HepG2 (cell line): ENCODE data around the gene CYP20A1. TPM values are rescaled to one million over a fixed set of nuclear protein-coding genes. Genes with fewer than 3 reads are reported as not detected.

ENCODE experiments used
- ATAC-seq: fragments of 200-7000 bp; cut with Tn5 transposase; 3 replicates; pipeline ENCODE4 v1.9.1; 2020; ENCODE audit warnings: mild to moderate bottlenecking, moderate library complexity
- BruUV-seq: library from RNA; stranded (reverse); fragments of 400-500 nt; replicated peaks from 2 replicates; lab custom pipeline; 2021; lab: Mats Ljungman, UMichigan
- CTCF ChIA-PET: fragments of 300-600 bp; formaldehyde crosslinking; extraction: SDS; loops from one replicate; lab custom pipeline; 2021; ENCODE audit warnings: low total read pairs, inconsistent platforms, low intra/inter-chr PET ratio; lab: Yijun Ruan, JAX
- POLR2A ChIA-PET: fragments of 350-600 bp; sonication (Branson Sonifier 250); formaldehyde crosslinking; loops from one replicate; lab custom pipeline; 2020; ENCODE audit warnings: antibody characterized with exemption, inconsistent platforms; lab: Yijun Ruan, JAX
- DNase-seq: peaks from one replicate; pipeline ENCODE4 v3.0.0-alpha.2; 2015; ENCODE audit warnings: low spot score
- FAIRE-seq: peaks from 3 replicates; lab custom pipeline; 2011; peaks lifted over from hg19 to GRCh38; lab: Jason Lieb, UNC
- H2AFZ ChIP-seq: one replicate; pipeline ENCODE4 v1.6.1; 2011; ENCODE audit warnings: low read length, inconsistent platforms
- H3K27ac ChIP-seq: fragments of 300-600 bp; 3 replicates; pipeline ENCODE4 v1.8.0; 2011; ENCODE audit warnings: mixed run types, mild to moderate bottlenecking, mixed read lengths, low read length, inconsistent platforms; ENCODE audit not compliant: insufficient read depth; ENCODE audit errors: extremely low read length
- H3K27me3 ChIP-seq, 2 experiments: fragments of 200-600 bp in 1 of 2; 2 replicates in 1 of 2; 3 replicates in 1 of 2; pipeline versions ENCODE4 v1.6.0 to v1.8.0; 2011; ENCODE audit warnings: low read length in 2 of 2, mild to moderate bottlenecking in 2 of 2, moderate library complexity in 2 of 2, inconsistent platforms in 1 of 2; ENCODE audit not compliant: insufficient read depth in 2 of 2, control insufficient read depth in 1 of 2
- H3K36me3 ChIP-seq, 2 experiments: fragments of 200-600 bp in 1 of 2; replicated peaks in 1 of 2; 2 replicates in 1 of 2; 3 replicates in 1 of 2; pipeline versions ENCODE4 v1.5.1 to v1.8.0; 2011; ENCODE audit warnings: low read length in 2 of 2, inconsistent platforms in 1 of 2; ENCODE audit not compliant: insufficient read depth in 2 of 2, control insufficient read depth in 1 of 2
- H3K4me1 ChIP-seq: 2 replicates; pipeline ENCODE4 v1.5.1; 2012; ENCODE audit warnings: low read length, inconsistent platforms; ENCODE audit not compliant: insufficient read depth
- H3K4me2 ChIP-seq: 2 replicates; pipeline ENCODE4 v1.6.0; 2011; ENCODE audit warnings: low read depth, low read length, inconsistent platforms
- H3K4me3 ChIP-seq, 3 experiments: fragments of 200-600 bp in 1 of 3; sonication (generic), shearing (Covaris generic) in 1 of 3; replicated peaks in 1 of 3; 2 replicates each; pipeline ENCODE4 v1.5.1; 2011 to 2016; ENCODE audit warnings: low read length in 3 of 3, inconsistent platforms in 2 of 3, low read depth in 2 of 3, mild to moderate bottlenecking in 2 of 3, control low read depth in 1 of 3, mixed read lengths in 1 of 3; ENCODE audit not compliant: insufficient read depth in 1 of 3
- H3K79me2 ChIP-seq: one replicate; pipeline ENCODE4 v1.6.1; 2011; ENCODE audit warnings: low read length, inconsistent platforms; ENCODE audit not compliant: insufficient read depth
- H3K9ac ChIP-seq: 2 replicates; pipeline ENCODE4 v1.6.0; 2011; ENCODE audit warnings: mild to moderate bottlenecking, low read depth, low read length, inconsistent platforms; ENCODE audit not compliant: insufficient read depth
- H3K9me3 ChIP-seq: 2 replicates; pipeline ENCODE4 v1.5.1; 2012; ENCODE audit warnings: mild to moderate bottlenecking, low read length
- H4K20me1 ChIP-seq: 2 replicates; pipeline ENCODE4 v1.6.0; 2011; ENCODE audit warnings: inconsistent platforms, mild to moderate bottlenecking, low read length, moderate library complexity; ENCODE audit not compliant: insufficient read depth
- BRF2 ChIP-seq: sonication (generic); formaldehyde crosslinking; IDR thresholded peaks from 2 replicates; pipeline ENCODE4 v1.8.1; 2022; ENCODE audit warnings: mild to moderate bottlenecking, missing genetic modification reagents
- CEBPB ChIP-seq: IDR thresholded peaks from 2 replicates; pipeline ENCODE4 v1.6.1; 2011; ENCODE audit warnings: low read depth, low read length, improper control_type of control experiment, borderline replicate concordance
- CEBPG ChIP-seq: IDR thresholded peaks from 2 replicates; pipeline ENCODE4 v1.6.1; 2016
- MTA3 ChIP-seq: sonication (generic); formaldehyde crosslinking; IDR thresholded peaks from 2 replicates; pipeline ENCODE4 v1.4.0; 2020; ENCODE audit warnings: missing genetic modification reagents
- POLR2A ChIP-seq, 2 experiments: IDR thresholded peaks; 2 replicates each; pipeline ENCODE4 v1.6.1; 2011; ENCODE audit warnings: low read depth in 2 of 2, low read length in 2 of 2, mild to moderate bottlenecking in 1 of 2, moderate library complexity in 1 of 2; ENCODE audit not compliant: insufficient read depth in 1 of 2
- ZFP90 ChIP-seq: sonication (generic); formaldehyde crosslinking; IDR thresholded peaks from 2 replicates; pipeline ENCODE4 v1.8.0; 2022; ENCODE audit warnings: missing genetic modification reagents, mild to moderate bottlenecking, inconsistent platforms, borderline replicate concordance
- in situ Hi-C: cut with HindIII; loops from 2 replicates; pipeline ENCODE4 v1.10.0; 2017; ENCODE audit warnings: low pct_unique_long_range_greater_than_20kb; ENCODE audit not compliant: extremely low pct_ligation_motif_present
- intact Hi-C: fragments of 100-400 bp; cut with micrococcal nuclease; formaldehyde crosslinking; loops from one replicate; pipeline ENCODE4 v1.10.0; 2022; ENCODE audit not compliant: unreplicated experiment
- polyA plus RNA-seq, 8 experiments: library from polyadenylated mRNA; depleted of rRNA in 3 of 8; stranded (reverse) in 7 of 8; unstranded in 1 of 8; fragments of >200 nt; fragmentation: Illumina TruSeq in 4 of 8; extraction: Trizol in 4 of 8; gene quantifications; 2 replicates each; pipeline versions ENCODE4 v1.2.1 to v1.2.3, GENCODE V29; 2011 to 2016; ENCODE audit warnings: low read depth in 4 of 8, missing spikeins in 1 of 8, mixed read lengths in 1 of 8; ENCODE audit not compliant: insufficient read depth in 1 of 8
- total RNA-seq, 5 experiments: library from RNA; depleted of rRNA; stranded (reverse); fragments of >200 nt; fragmentation: Illumina TruSeq; extraction: Trizol; gene quantifications; 2 replicates each; pipeline ENCODE4 v1.2.3, GENCODE V29; 2016; ENCODE audit warnings: low read depth in 1 of 5
- TF ChIP-seq, protein P1 (sequence below): sonication (generic); formaldehyde crosslinking; IDR thresholded peaks from 2 replicates; pipeline ENCODE4 v1.4.0; 2020; ENCODE audit warnings: missing genetic modification reagents, mild to moderate bottlenecking, borderline replicate concordance
- TF ChIP-seq, protein P2 (sequence below): IDR thresholded peaks from 2 replicates; pipeline ENCODE4 v1.6.1; 2016; ENCODE audit warnings: low read depth, borderline replicate concordance

The CYP20A1 gene
- total and polyA plus RNA-seq, 2 of the 13 experiments (the other 11 are each of a cell fraction or from before 2014, with no cell fraction given), result 9.6 to 35.3 TPM

DNA sequence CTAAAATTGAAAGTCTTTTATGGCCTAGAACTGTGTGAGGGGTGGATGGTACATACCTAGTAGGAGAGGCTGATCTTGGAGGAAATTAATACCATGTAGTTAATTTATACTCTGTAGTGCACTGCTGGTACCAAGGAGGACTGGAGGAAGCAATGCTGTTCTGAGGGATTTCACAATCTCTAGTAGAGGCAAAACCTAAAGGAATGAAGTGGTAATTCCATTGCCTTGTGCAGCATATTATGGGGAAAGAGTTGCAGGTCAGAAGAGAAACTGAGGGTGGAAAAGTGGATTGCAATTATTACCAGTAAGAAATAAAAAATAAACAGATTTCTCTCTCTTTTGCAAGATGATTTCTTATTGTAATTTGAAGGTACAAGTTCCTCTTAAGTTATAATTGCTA lies 91.6 kb downstream of the CYP20A1 start:
- intact Hi-C loops (loop anchor here (5.0 kb wide), 1 partner anchor 122 kb away; no protein-coding TSS in a partner anchor), in situ Hi-C loops (no loop called here)
- ChIA-PET POLR2A (interaction anchor here (0.6 kb wide), 1 partner anchor 21 kb away, joined by 4 read pairs; no protein-coding TSS in a partner anchor), CTCF (no interaction called here)
- no peak overlapping the region for H3K27ac ChIP-seq
- H3K79me2 ChIP-seq, result peaks cover 65% of the 10 kb centered on the region
- FAIRE-seq (no peak), DNase-seq (no peak), ATAC-seq (no peak)
- H2AFZ ChIP-seq, result no peak overlapping the region
- peak overlapping the region in 2 of 3 experiments; percentile 97 to 100; a peak in 1 of 6 replicates for H3K4me3 ChIP-seq
- BruUV-seq, result no TSS peak
- peak overlapping the region; percentile 37; the same call in 1 of the 2 replicates for H3K9ac ChIP-seq
- peaks cover 0 to 2% of the 10 kb centered on the region in 2 experiments; a peak in 1 of 5 replicates for H3K27me3 ChIP-seq
- H3K9me3 ChIP-seq, result no peaks in the 10 kb centered on the region
- peaks cover 9% of the 10 kb centered on the region for H4K20me1 ChIP-seq
- TF ChIP-seq, protein P1, sequence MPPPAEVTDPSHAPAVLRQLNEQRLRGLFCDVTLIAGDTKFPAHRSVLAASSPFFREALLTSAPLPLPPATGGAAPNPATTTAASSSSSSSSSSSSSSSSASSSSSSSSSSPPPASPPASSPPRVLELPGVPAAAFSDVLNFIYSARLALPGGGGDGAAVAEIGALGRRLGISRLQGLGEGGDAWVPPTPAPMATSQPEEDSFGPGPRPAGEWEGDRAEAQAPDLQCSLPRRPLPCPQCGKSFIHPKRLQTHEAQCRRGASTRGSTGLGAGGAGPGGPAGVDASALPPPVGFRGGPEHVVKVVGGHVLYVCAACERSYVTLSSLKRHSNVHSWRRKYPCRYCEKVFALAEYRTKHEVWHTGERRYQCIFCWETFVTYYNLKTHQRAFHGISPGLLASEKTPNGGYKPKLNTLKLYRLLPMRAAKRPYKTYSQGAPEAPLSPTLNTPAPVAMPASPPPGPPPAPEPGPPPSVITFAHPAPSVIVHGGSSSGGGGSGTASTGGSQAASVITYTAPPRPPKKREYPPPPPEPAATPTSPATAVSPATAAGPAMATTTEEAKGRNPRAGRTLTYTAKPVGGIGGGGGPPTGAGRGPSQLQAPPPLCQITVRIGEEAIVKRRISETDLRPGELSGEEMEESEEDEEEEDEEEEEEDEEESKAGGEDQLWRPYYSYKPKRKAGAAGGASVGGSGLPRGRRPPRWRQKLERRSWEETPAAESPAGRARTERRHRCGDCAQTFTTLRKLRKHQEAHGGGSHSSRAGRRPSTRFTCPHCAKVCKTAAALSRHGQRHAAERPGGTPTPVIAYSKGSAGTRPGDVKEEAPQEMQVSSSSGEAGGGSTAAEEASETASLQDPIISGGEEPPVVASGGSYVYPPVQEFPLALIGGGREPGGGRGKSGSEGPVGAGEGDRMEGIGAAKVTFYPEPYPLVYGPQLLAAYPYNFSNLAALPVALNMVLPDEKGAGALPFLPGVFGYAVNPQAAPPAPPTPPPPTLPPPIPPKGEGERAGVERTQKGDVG (CRISPR knock-in tag), result no peak
- TF ChIP-seq CEBPB (peak; percentile 88), BRF2 (CRISPR knock-in tag) (no peak), ZFP90 (no peak), CEBPG (peak; percentile 78), MTA3 (CRISPR knock-in tag) (no peak), POLR2A (IDR thresholded peaks at IDR 0.05; ENCODE audit: insufficient read depth in 1 of 2, low read depth in 2 of 2, low read length in 2 of 2) (no peak)
- TF ChIP-seq, protein P2, sequence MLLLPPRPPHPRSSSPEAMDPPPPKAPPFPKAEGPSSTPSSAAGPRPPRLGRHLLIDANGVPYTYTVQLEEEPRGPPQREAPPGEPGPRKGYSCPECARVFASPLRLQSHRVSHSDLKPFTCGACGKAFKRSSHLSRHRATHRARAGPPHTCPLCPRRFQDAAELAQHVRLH, result no peak
- H3K4me2 ChIP-seq, result peak overlapping the region; percentile 74
- peaks cover 34% of the 10 kb centered on the region for H3K4me1 ChIP-seq
- H3K36me3 ChIP-seq, result 0 out of 5 replicates have a peak, but pooled peaks cover 2% of the 10 kb centered on the region in 2 experiments
